OCI-LY1 (cell line): ENCODE data around the gene AFAP1L2.

Experiments
- CTCF ChIP-seq: fragments of 200-600 bp; sonication (generic), shearing (Covaris generic); IDR thresholded peaks from 2 replicates; pipeline ENCODE4 v1.5.1; 2017; ENCODE audit warnings: mild to moderate bottlenecking, antibody characterized with exemption, low read length, moderate library complexity, mixed read lengths
- EZH2 ChIP-seq: fragments of 200-600 bp; sonication (generic), shearing (Covaris generic); IDR thresholded peaks from 2 replicates; pipeline ENCODE4 v1.8.0; 2017; ENCODE audit warnings: borderline replicate concordance, mixed run types, mild to moderate bottlenecking, antibody characterized with exemption, low read length, moderate library complexity, mixed read lengths

GRCh38 chr10:114304017-114304570, 100.2 kb downstream of the AFAP1L2 start:
- TF ChIP-seq EZH2 (no peak), CTCF (peak; percentile 86)
